Measurements from ENCODE around the gene CYP1A1.

CYP1A1 gene

GRCh38 chr15:74683758-74684157, 41.6 kb downstream of the CYP1A1 start:
- no peak for DNase-seq

- no peak for DNase-seq
Observed at GRCh38 chr15:74682954-74683353, 42.4 kb downstream of the CYP1A1 start.

GRCh38 chr15:74680456-74680855, 44.9 kb downstream of the CYP1A1 start:
- DNase-seq = no peak

GRCh38 chr15:74676801-74677200, 48.5 kb downstream of the CYP1A1 start:
- no peak for DNase-seq

GRCh38 chr15:74674161-74674560, 51.2 kb downstream of the CYP1A1 start:
- DNase-seq = no peak

- DNase-seq = no peak
Observed at GRCh38 chr15:74669627-74670026, 55.7 kb downstream of the CYP1A1 start.

Measured in activated CD4-positive, alpha-beta T cell treated with anti-CD3 and anti-CD28 coated beads, Interleukin-2, amount 50 U/mL, for 4 hours (primary cell).